IMR-90 (cell line): ENCODE measurements around the gene TMEM161A. TPM values are rescaled to one million over a fixed set of nuclear protein-coding genes. Genes with fewer than 3 reads are reported as not detected.

Source experiments
- ATAC-seq: fragments of 200-7000 bp; cut with Tn5 transposase; 2 replicates; pipeline ENCODE4 v1.9.1; 2020; ENCODE audit warnings: low read depth, mild to moderate bottlenecking, moderate library complexity
- BruUV-seq: library from RNA; stranded (reverse); fragments of 400-500 nt; replicated peaks from 2 replicates; lab custom pipeline; 2021; lab: Mats Ljungman, UMichigan
- CTCF ChIA-PET: fragments of 300-600 bp; formaldehyde crosslinking; extraction: SDS; loops from one replicate; lab custom pipeline; 2021; ENCODE audit warnings: antibody characterized with exemption; lab: Yijun Ruan, JAX
- POLR2A ChIA-PET: fragments of 300-600 bp; sonication (Branson Sonifier 250); formaldehyde crosslinking; loops from one replicate; lab custom pipeline; 2022; ENCODE audit warnings: antibody characterized with exemption; ENCODE audit not compliant: unreplicated experiment; lab: Charles Lee
- DNase-seq: peaks from one replicate; pipeline ENCODE4 v3.0.0; 2013
- H2AFZ ChIP-seq: replicated peaks from 2 replicates; pipeline ENCODE3; 2013; ENCODE audit warnings: low read length, mild to moderate bottlenecking; ENCODE audit not compliant: poor library complexity
- H2AK5ac ChIP-seq: 2 replicates; pipeline ENCODE4 v1.6.1; 2013; ENCODE audit warnings: low read depth, low read length, inconsistent platforms
- H2AK9ac ChIP-seq: replicated peaks from 2 replicates; pipeline ENCODE3; 2013; ENCODE audit warnings: mild to moderate bottlenecking, low read depth, low read length, moderate library complexity; ENCODE audit not compliant: poor library complexity
- H2BK120ac ChIP-seq: 2 replicates; pipeline ENCODE4 v1.6.1; 2013; ENCODE audit warnings: low read depth, low read length, inconsistent platforms
- H2BK15ac ChIP-seq: 3 replicates; pipeline ENCODE4 v1.6.1; 2013; ENCODE audit warnings: low read depth, low read length, inconsistent platforms
- H2BK20ac ChIP-seq: 2 replicates; pipeline ENCODE4 v1.6.1; 2013; ENCODE audit warnings: low read depth, mild to moderate bottlenecking, inconsistent platforms, low read length, moderate library complexity
- H2BK5ac ChIP-seq: 2 replicates; pipeline ENCODE4 v1.6.1; 2013; ENCODE audit warnings: mild to moderate bottlenecking, low read depth, low read length, inconsistent platforms; ENCODE audit not compliant: poor library complexity, severe bottlenecking
- H3K14ac ChIP-seq: replicated peaks from 2 replicates; pipeline ENCODE4 v1.6.1; 2013; ENCODE audit warnings: low read depth, low read length, inconsistent platforms
- H3K18ac ChIP-seq: 2 replicates; pipeline ENCODE4 v1.6.1; 2013; ENCODE audit warnings: low read depth, low read length, control low read depth
- H3K23ac ChIP-seq: 2 replicates; pipeline ENCODE4 v1.6.1; 2013; ENCODE audit warnings: low read depth, low read length, inconsistent platforms
- H3K27ac ChIP-seq: 2 replicates; pipeline ENCODE4 v1.5.1; 2013; ENCODE audit warnings: mild to moderate bottlenecking, control low read depth, low read length; ENCODE audit not compliant: insufficient read depth
- H3K27me3 ChIP-seq: 2 replicates; pipeline ENCODE4 v1.6.1; 2013; ENCODE audit warnings: low read length; ENCODE audit not compliant: control insufficient read depth, insufficient read depth
- H3K36me3 ChIP-seq: 2 replicates; pipeline ENCODE4 v1.6.1; 2013; ENCODE audit warnings: low read length, mixed read lengths; ENCODE audit not compliant: control insufficient read depth, insufficient read depth
- H3K4ac ChIP-seq: 2 replicates; pipeline ENCODE4 v1.6.1; 2013; ENCODE audit warnings: low read depth, low read length, inconsistent platforms
- H3K4me1 ChIP-seq: 2 replicates; pipeline ENCODE4 v1.6.1; 2013; ENCODE audit warnings: low read length, mixed read lengths; ENCODE audit not compliant: control insufficient read depth, insufficient read depth
- H3K4me2 ChIP-seq: 2 replicates; pipeline ENCODE4 v1.6.1; 2013; ENCODE audit warnings: low read depth, mild to moderate bottlenecking, control low read depth, low read length, moderate library complexity
- H3K4me3 ChIP-seq: 2 replicates; pipeline ENCODE4 v1.5.1; 2013; ENCODE audit warnings: low read depth, mild to moderate bottlenecking, control low read depth, low read length, moderate library complexity; ENCODE audit not compliant: insufficient read depth
- H3K56ac ChIP-seq: 2 replicates; pipeline ENCODE4 v1.6.1; 2013; ENCODE audit warnings: low read length, inconsistent platforms; ENCODE audit not compliant: insufficient read depth; ENCODE audit errors: extremely low read depth
- H3K79me1 ChIP-seq, 2 experiments: 2 replicates each; pipeline ENCODE4 v1.6.1; 2013; ENCODE audit warnings: low read length in 2 of 2, inconsistent platforms in 1 of 2, low read depth in 1 of 2
- H3K9ac ChIP-seq: 2 replicates; pipeline ENCODE4 v1.6.1; 2013; ENCODE audit warnings: low read depth, low read length, control low read depth
- H3K9me1 ChIP-seq: 2 replicates; pipeline ENCODE4 v1.6.1; 2013; ENCODE audit warnings: low read length, inconsistent platforms; ENCODE audit not compliant: insufficient read depth
- H3K9me3 ChIP-seq: 2 replicates; pipeline ENCODE4 v1.6.1; 2013; ENCODE audit warnings: low read length; ENCODE audit not compliant: control insufficient read depth, insufficient read depth
- H4K20me1 ChIP-seq: 2 replicates; pipeline ENCODE4 v1.6.1; 2013; ENCODE audit warnings: low read length, inconsistent platforms; ENCODE audit not compliant: insufficient read depth
- H4K5ac ChIP-seq: 2 replicates; pipeline ENCODE4 v1.6.1; 2013; ENCODE audit warnings: mild to moderate bottlenecking, low read depth, low read length, control low read depth
- H4K8ac ChIP-seq, 2 experiments: 2 replicates each; pipeline ENCODE4 v1.6.1; 2013; ENCODE audit warnings: low read depth in 2 of 2, low read length in 2 of 2, control low read depth in 1 of 2, inconsistent platforms in 1 of 2
- H4K91ac ChIP-seq: 2 replicates; pipeline ENCODE4 v1.6.1; 2013; ENCODE audit warnings: low read depth, low read length, inconsistent platforms; ENCODE audit not compliant: insufficient read depth
- BHLHE40 ChIP-seq: fragments of 150-350 bp; IDR thresholded peaks from 2 replicates; pipeline ENCODE4 v1.6.1; 2016; ENCODE audit warnings: mild to moderate bottlenecking, low read depth, low read length
- CEBPB ChIP-seq: IDR thresholded peaks from 2 replicates; pipeline ENCODE4 v1.6.1; 2012; ENCODE audit warnings: low read depth, low read length, improper control_type of control experiment
- CHD1 ChIP-seq: IDR thresholded peaks from 2 replicates; pipeline ENCODE4 v1.6.1; 2012; ENCODE audit warnings: low read depth, low read length, improper control_type of control experiment
- MAFK ChIP-seq: IDR thresholded peaks from 2 replicates; pipeline ENCODE4 v1.6.1; 2012; ENCODE audit warnings: low read depth, low read length, improper control_type of control experiment
- MAZ ChIP-seq: IDR thresholded peaks from 2 replicates; pipeline ENCODE4 v1.6.1; 2012; ENCODE audit warnings: low read depth, mild to moderate bottlenecking, low read length, improper control_type of control experiment, moderate library complexity, borderline replicate concordance
- MXI1 ChIP-seq: IDR thresholded peaks from 2 replicates; pipeline ENCODE4 v1.6.1; 2012; ENCODE audit warnings: low read depth, mild to moderate bottlenecking, low read length, moderate library complexity, borderline replicate concordance
- RAD21 ChIP-seq: IDR thresholded peaks from 2 replicates; pipeline ENCODE4 v1.6.1; 2012; ENCODE audit warnings: low read length, improper control_type of control experiment
- SMC3 ChIP-seq: fragments of 150-350 bp; IDR thresholded peaks from 2 replicates; pipeline ENCODE4 v1.6.1; 2016; ENCODE audit warnings: low read depth, mild to moderate bottlenecking, antibody characterized with exemption, low read length, moderate library complexity
- WGBS, 2 experiments: methylation state at CpG; one replicate each; pipeline versions ENCODE4 v1.1.5 to v1.1.7; 2013; ENCODE audit warnings: missing lambda C conversion rate in 2 of 2; ENCODE audit not compliant: insufficient read length in 1 of 2; ENCODE audit errors: extremely low coverage in 2 of 2; 5-methylcytosine and 5-hydroxymethylcytosine counted together
- dilution Hi-C: fragments of 300-500 bp; cut with HindIII; formaldehyde crosslinking; loops from one replicate; pipeline ENCODE4 v1.14.3; 2018; ENCODE audit warnings: low sequenced_read_pairs; ENCODE audit not compliant: unreplicated experiment
- in situ Hi-C: fragments of 300-500 bp; cut with MboI; formaldehyde crosslinking; loops from 3 replicates; pipeline ENCODE4 v1.14.3; 2019; ENCODE audit warnings: low sequenced_read_pairs, inconsistent platforms, mixed read lengths
- intact Hi-C: fragments of 100-400 bp; cut with micrococcal nuclease; formaldehyde crosslinking; loops from 2 replicates; pipeline ENCODE4 v1.10.0; 2022
- polyA plus RNA-seq, 3 experiments: library from polyadenylated mRNA; depleted of rRNA; stranded (reverse); fragments of >200 nt; gene quantifications; 2 replicates each; pipeline ENCODE4 v1.2.3, GENCODE V29; 2012; ENCODE audit warnings: low replicate concordance in 1 of 3
- total RNA-seq: library from RNA; depleted of rRNA; stranded (reverse); fragments of >200 nt; gene quantifications from 2 replicates; pipeline ENCODE4 v1.2.3, GENCODE V29; 2012
- TF ChIP-seq, protein P1 (sequence below): conservative IDR thresholded peaks from 2 replicates; pipeline ENCODE4 v1.5.1; 2012; ENCODE audit warnings: mild to moderate bottlenecking, low read depth, low read length, improper control_type of control experiment
- TF ChIP-seq, protein P2 (sequence below): fragments of 150-350 bp; IDR thresholded peaks from 2 replicates; pipeline ENCODE4 v1.6.1; 2016; ENCODE audit warnings: low read depth, mild to moderate bottlenecking, low read length, moderate library complexity, borderline replicate concordance

The TMEM161A gene
- total and polyA plus RNA-seq, 2 of the 4 experiments (the other 2 are of a cell fraction): 11.1 to 34.8 TPM

DNA sequence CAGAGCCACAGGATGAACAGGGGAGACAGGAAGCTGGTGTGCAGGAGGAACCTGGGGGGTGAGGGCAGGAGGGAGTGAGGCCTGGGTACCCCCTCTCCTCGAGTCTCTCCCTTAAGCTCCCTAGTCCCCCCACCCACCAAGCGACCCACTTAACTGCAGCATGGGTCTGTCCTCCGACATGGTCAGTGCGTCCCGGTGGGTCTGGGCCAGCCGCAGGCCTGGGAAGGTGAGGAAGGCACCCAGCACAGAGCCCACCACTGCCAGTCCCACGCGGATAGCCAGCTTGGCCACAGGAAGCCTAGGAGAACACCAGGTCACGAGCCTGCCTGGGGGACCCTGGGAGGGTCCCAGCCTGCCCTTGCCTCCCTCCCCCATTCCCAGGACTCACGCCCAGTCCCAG, 16.9 kb downstream of the TMEM161A start:
- no peak overlapping the region for H4K8ac ChIP-seq
- no peak overlapping the region for H3K4ac ChIP-seq
- no peak overlapping the region for H2AFZ ChIP-seq
- H4K5ac ChIP-seq: no peak overlapping the region
- 82% methylated on average over 4 of the region's 10 CpGs; no CpG with 5 or more reads in 1 of the 2 experiments for WGBS, 2 experiments
- no peak overlapping the region for H3K4me2 ChIP-seq
- no peak overlapping the region for H2BK15ac ChIP-seq
- no peaks in the 10 kb centered on the region for H3K27me3 ChIP-seq
- in situ Hi-C loops (no loop called here), intact Hi-C loops (no loop called here), dilution Hi-C loops (no loop called here)
- no peaks in the 10 kb centered on the region for H3K79me1 ChIP-seq
- no peaks in the 10 kb centered on the region for H4K20me1 ChIP-seq
- H3K9ac ChIP-seq: no peak overlapping the region
- H2AK9ac ChIP-seq: no peak overlapping the region
- H4K91ac ChIP-seq: no peak overlapping the region
- no peaks in the 10 kb centered on the region for H3K4me1 ChIP-seq
- ChIA-PET CTCF (no interaction called here), POLR2A (no interaction called here)
- H2BK120ac ChIP-seq: no peak overlapping the region
- H3K18ac ChIP-seq: no peak overlapping the region
- H2BK20ac ChIP-seq: no peak overlapping the region
- H3K36me3 ChIP-seq: peaks cover 12% of the 10 kb centered on the region; the same call in 1 of the 2 replicates
- no peak overlapping the region for H3K14ac ChIP-seq
- H2AK5ac ChIP-seq: no peak overlapping the region
- ATAC-seq: no peak
- no TSS peak for BruUV-seq
- H2BK5ac ChIP-seq: no peak overlapping the region
- 0 out of 2 replicates have a peak, but pooled peaks cover 2% of the 10 kb centered on the region for H3K9me3 ChIP-seq
- no peaks in the 10 kb centered on the region for H3K9me1 ChIP-seq
- no peak overlapping the region for H3K23ac ChIP-seq
- no peak for DNase-seq
- TF ChIP-seq, protein P1, sequence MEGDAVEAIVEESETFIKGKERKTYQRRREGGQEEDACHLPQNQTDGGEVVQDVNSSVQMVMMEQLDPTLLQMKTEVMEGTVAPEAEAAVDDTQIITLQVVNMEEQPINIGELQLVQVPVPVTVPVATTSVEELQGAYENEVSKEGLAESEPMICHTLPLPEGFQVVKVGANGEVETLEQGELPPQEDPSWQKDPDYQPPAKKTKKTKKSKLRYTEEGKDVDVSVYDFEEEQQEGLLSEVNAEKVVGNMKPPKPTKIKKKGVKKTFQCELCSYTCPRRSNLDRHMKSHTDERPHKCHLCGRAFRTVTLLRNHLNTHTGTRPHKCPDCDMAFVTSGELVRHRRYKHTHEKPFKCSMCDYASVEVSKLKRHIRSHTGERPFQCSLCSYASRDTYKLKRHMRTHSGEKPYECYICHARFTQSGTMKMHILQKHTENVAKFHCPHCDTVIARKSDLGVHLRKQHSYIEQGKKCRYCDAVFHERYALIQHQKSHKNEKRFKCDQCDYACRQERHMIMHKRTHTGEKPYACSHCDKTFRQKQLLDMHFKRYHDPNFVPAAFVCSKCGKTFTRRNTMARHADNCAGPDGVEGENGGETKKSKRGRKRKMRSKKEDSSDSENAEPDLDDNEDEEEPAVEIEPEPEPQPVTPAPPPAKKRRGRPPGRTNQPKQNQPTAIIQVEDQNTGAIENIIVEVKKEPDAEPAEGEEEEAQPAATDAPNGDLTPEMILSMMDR: no peak
- no peak for TF ChIP-seq MXI1
- TF ChIP-seq BHLHE40: no peak
- TF ChIP-seq, protein P2, sequence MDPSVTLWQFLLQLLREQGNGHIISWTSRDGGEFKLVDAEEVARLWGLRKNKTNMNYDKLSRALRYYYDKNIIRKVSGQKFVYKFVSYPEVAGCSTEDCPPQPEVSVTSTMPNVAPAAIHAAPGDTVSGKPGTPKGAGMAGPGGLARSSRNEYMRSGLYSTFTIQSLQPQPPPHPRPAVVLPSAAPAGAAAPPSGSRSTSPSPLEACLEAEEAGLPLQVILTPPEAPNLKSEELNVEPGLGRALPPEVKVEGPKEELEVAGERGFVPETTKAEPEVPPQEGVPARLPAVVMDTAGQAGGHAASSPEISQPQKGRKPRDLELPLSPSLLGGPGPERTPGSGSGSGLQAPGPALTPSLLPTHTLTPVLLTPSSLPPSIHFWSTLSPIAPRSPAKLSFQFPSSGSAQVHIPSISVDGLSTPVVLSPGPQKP: no peak
- TF ChIP-seq RAD21: no peak
- TF ChIP-seq CEBPB: no peak
- TF ChIP-seq SMC3: no peak
- TF ChIP-seq MAFK: no peak
- TF ChIP-seq MAZ: no peak
- no peak for TF ChIP-seq CHD1
- no peak overlapping the region for H3K56ac ChIP-seq
- H3K27ac ChIP-seq: no peak overlapping the region
- H3K4me3 ChIP-seq: no peak overlapping the region
